Measurements from ENCODE around the gene TBPL2. TPM values are rescaled to one million over a fixed set of nuclear protein-coding genes. Genes with fewer than 3 reads are reported as not detected.
"Not testable (repeated sequence)": the region's sequence is repeated elsewhere in the genome, so short reads cannot be mapped to it uniquely, and the experiment has no call there.

The TBPL2 gene
- total and polyA plus RNA-seq, 2 donors (not counting 3 experiments of a cell fraction or from before 2014, with no cell fraction given) = not detected

DNA sequence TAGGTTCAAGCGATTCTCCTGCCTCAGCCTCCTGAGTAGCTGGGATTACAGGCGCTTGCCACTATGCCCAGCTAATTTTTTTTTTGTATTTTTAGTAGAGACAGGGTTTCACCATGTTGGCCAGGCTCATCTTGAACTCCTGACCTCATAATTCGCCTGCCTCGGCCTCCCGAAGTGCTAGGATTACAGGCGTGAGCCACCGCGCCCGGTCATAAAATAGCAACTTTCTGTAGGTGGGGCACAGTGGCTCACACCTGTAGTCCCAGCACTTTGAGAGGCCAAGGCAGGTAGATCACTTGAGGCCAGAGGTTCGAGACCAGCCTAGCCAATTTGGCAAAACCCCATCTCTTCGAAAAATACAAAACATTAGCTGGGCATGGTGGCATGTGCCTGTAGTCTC, 18.1 kb downstream of the TBPL2 start:
- H3K4me3 ChIP-seq (replicated peaks in 1 of 3; ENCODE audit: insufficient read depth in 1 of 3, low read depth in 1 of 3, low read length in 3 of 3); H3K9ac ChIP-seq (replicated peaks; ENCODE audit: extremely low read depth, insufficient read depth, low read length); dilution Hi-C loops (cut with MboI; ENCODE audit: extremely low pct_ligation_motif_present, low sequenced_read_pairs); intact Hi-C loops (cut with micrococcal nuclease); H3K9me1 ChIP-seq (replicated peaks; ENCODE audit: control insufficient read depth, extremely low read depth, insufficient read depth, low read length); BruUV-seq (replicated peaks); FAIRE-seq; H3K27ac ChIP-seq (ENCODE audit: insufficient read depth, low read depth, low read length); H3K79me2 ChIP-seq (ENCODE audit: control insufficient read depth, insufficient read depth, low read length); H3K4me2 ChIP-seq (ENCODE audit: insufficient read depth, low read length); DNase-seq (ENCODE audit: low read depth, low spot score); H2AFZ ChIP-seq (ENCODE audit: low read depth, low read length); POLR2A ChIA-PET; H3K27me3 ChIP-seq (ENCODE audit: control insufficient read depth in 2 of 2, insufficient read depth in 2 of 2, low read length in 2 of 2); H3K9me3 ChIP-seq (replicated peaks; ENCODE audit: control insufficient read depth, insufficient read depth, low read length); H3K36me3 ChIP-seq (ENCODE audit: control insufficient read depth in 2 of 2, extremely low read depth in 1 of 2, insufficient read depth in 2 of 2, low read length in 2 of 2); H4K20me1 ChIP-seq (replicated peaks; ENCODE audit: control insufficient read depth, extremely low read depth, insufficient read depth, low read length): not testable (repeated sequence)
- H3K4me1 ChIP-seq (ENCODE audit: control insufficient read depth, extremely low read depth, insufficient read depth, low read length) = peaks cover 18% of the 10 kb centered on the region
- CTCF ChIA-PET = interaction anchor here (1.1 to 2.0 kb wide), 2 partner anchors 11 to 16 kb away, joined by 3 to 4 read pairs; no protein-coding TSS in a partner anchor

DNA sequence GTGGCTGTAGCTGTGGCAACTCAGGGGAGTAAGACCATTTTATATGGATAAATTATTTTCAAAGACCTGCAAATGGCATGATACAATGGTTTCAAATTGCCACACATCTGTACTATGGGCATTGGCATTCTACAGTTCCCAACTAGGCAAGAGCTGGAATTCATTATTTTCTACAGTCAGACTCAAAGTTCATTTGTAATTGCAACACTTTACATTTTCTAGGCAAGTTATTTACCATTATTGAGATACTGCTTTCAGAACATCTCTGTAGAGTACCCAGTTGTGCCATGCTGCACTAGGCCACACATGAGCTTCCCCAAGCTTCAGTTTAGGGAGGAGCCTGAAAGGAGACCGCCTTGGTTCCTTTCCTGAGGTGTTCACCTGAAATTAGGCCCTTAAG, 20.8 kb downstream of the TBPL2 start:
- Histone ChIP-seq H3K36me3 (ENCODE audit: control insufficient read depth in 2 of 2, extremely low read depth in 1 of 2, insufficient read depth in 2 of 2, low read length in 2 of 2) (no peaks in the 10 kb centered on the region), H2AFZ (ENCODE audit: low read depth, low read length) (no peak overlapping the region), H3K27ac (ENCODE audit: insufficient read depth, low read depth, low read length) (no peak overlapping the region), H3K4me2 (ENCODE audit: insufficient read depth, low read length) (no peak overlapping the region), H3K79me2 (ENCODE audit: control insufficient read depth, insufficient read depth, low read length) (no peaks in the 10 kb centered on the region), H3K9me3 (replicated peaks; ENCODE audit: control insufficient read depth, insufficient read depth, low read length) (no peaks in the 10 kb centered on the region), H3K4me1 (ENCODE audit: control insufficient read depth, extremely low read depth, insufficient read depth, low read length) (peaks cover 19% of the 10 kb centered on the region), H3K4me3 (replicated peaks in 1 of 3; ENCODE audit: insufficient read depth in 1 of 3, low read depth in 1 of 3, low read length in 3 of 3) (no peak overlapping the region), H3K9me1 (replicated peaks; ENCODE audit: control insufficient read depth, extremely low read depth, insufficient read depth, low read length) (no peaks in the 10 kb centered on the region), H4K20me1 (replicated peaks; ENCODE audit: control insufficient read depth, extremely low read depth, insufficient read depth, low read length) (no peaks in the 10 kb centered on the region), H3K9ac (replicated peaks; ENCODE audit: extremely low read depth, insufficient read depth, low read length) (no peak overlapping the region), H3K27me3 (ENCODE audit: control insufficient read depth in 2 of 2, insufficient read depth in 2 of 2, low read length in 2 of 2) (no peaks in the 10 kb centered on the region)
- ChIA-PET POLR2A (no interaction called here), CTCF (interaction anchor here (1.4 to 1.9 kb wide), 3 partner anchors 27 to 207 kb away, joined by 3 to 9 read pairs (median 3); no protein-coding TSS in a partner anchor)
- FAIRE-seq = no peak
- intact Hi-C loops (cut with micrococcal nuclease) = no loop called here
- dilution Hi-C loops (cut with MboI; ENCODE audit: extremely low pct_ligation_motif_present, low sequenced_read_pairs) = no loop called here
- no TSS peak for BruUV-seq (replicated peaks)
- no peak for DNase-seq (ENCODE audit: low read depth, low spot score)
- TF ChIP-seq POLR2A (IDR thresholded peaks at IDR 0.05; ENCODE audit: low read depth, low read length) (no peak), GATA2 (IDR thresholded peaks at IDR 0.05; ENCODE audit: insufficient read depth, insufficient read length, low read depth, low read length) (no peak), MYC (IDR thresholded peaks at IDR 0.05; ENCODE audit: low read depth, low read length) (no peak), JUN (IDR thresholded peaks at IDR 0.05; ENCODE audit: borderline replicate concordance, insufficient read depth, insufficient read length, low read depth) (no peak), POLR2AphosphoS5 (IDR thresholded peaks at IDR 0.05; ENCODE audit: insufficient read depth, low read depth, low read length) (no peak), FOS (IDR thresholded peaks at IDR 0.05; ENCODE audit: borderline replicate concordance, insufficient read depth, low read length) (no peak), EZH2 (IDR thresholded peaks at IDR 0.05; ENCODE audit: borderline replicate concordance, low read depth, low read length, severe bottlenecking) (no peak)
- TF ChIP-seq, protein P1, sequence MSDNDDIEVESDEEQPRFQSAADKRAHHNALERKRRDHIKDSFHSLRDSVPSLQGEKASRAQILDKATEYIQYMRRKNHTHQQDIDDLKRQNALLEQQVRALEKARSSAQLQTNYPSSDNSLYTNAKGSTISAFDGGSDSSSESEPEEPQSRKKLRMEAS (IDR thresholded peaks at IDR 0.05; ENCODE audit: insufficient read depth, insufficient read length) = no peak
- TF ChIP-seq, protein P2, sequence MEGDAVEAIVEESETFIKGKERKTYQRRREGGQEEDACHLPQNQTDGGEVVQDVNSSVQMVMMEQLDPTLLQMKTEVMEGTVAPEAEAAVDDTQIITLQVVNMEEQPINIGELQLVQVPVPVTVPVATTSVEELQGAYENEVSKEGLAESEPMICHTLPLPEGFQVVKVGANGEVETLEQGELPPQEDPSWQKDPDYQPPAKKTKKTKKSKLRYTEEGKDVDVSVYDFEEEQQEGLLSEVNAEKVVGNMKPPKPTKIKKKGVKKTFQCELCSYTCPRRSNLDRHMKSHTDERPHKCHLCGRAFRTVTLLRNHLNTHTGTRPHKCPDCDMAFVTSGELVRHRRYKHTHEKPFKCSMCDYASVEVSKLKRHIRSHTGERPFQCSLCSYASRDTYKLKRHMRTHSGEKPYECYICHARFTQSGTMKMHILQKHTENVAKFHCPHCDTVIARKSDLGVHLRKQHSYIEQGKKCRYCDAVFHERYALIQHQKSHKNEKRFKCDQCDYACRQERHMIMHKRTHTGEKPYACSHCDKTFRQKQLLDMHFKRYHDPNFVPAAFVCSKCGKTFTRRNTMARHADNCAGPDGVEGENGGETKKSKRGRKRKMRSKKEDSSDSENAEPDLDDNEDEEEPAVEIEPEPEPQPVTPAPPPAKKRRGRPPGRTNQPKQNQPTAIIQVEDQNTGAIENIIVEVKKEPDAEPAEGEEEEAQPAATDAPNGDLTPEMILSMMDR (IDR thresholded peaks at IDR 0.05; ENCODE audit: extremely low read depth in 1 of 2, insufficient read depth in 1 of 2, low read depth in 1 of 2, low read length in 2 of 2) = no peak

Data from endothelial cell of umbilical vein (primary cell).